ENCODE results near the gene CKAP4. TPM values are rescaled to one million over a fixed set of nuclear protein-coding genes. Genes with fewer than 3 reads are reported as not detected.
"Not testable (repeated sequence)": the region's sequence is repeated elsewhere in the genome, so short reads cannot be mapped to it uniquely, and the experiment has no call there.

Gene CKAP4
- total and polyA plus RNA-seq, 10 of the 15 experiments (the other 5 are each of a cell fraction or from before 2014, with no cell fraction given): 0.39 to 23.6 (median 11.1) TPM

DNA sequence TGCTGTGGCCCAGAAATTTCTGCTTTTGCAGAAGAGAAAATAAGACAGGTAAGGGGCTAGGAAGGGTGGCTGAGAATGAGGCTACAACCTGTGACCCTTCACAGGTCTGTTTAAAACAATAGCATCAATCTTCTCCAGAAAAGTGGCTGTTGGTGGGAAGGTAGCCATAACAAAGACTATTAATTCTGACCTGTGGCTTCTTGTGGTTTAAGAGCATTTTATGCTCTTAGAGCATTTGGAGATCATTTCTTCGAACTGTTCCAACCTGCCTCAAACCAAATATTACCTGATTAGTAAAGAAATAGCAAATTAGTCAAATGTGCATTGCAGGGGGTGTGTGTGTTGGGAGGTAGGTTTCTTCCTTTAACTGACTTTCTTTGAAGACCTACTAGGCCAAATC lies 39.5 kb upstream of the CKAP4 start:
- ChIA-PET SMC1A (ENCODE audit: uncharacterized antibody, unreplicated experiment) (no interaction called here), POLR2A (no interaction called here), CTCF (no interaction called here), RAD21 (ENCODE audit: unreplicated experiment) (no interaction called here)
- Histone ChIP-seq H3K36me3 (ENCODE audit: control insufficient read depth in 2 of 2, insufficient read depth in 2 of 2, low read length in 1 of 2) (no peaks in the 10 kb centered on the region), H4K20me1 (ENCODE audit: control insufficient read depth, insufficient read depth) (no peaks in the 10 kb centered on the region; the same call in 1 of the 2 replicates), H3K4me2 (ENCODE audit: control insufficient read depth, insufficient read depth) (no peak overlapping the region), H3K9me3 (replicated peaks; ENCODE audit: control insufficient read depth, insufficient read depth, low read length) (no peaks in the 10 kb centered on the region; the same call in 2 of the 3 replicates), H2AFZ (ENCODE audit: control insufficient read depth, low read depth, low read length) (no peak overlapping the region), H3K27ac (ENCODE audit: control insufficient read depth, insufficient read depth) (no peak overlapping the region), H3K27me3 (replicated peaks in 1 of 2; ENCODE audit: control insufficient read depth in 2 of 2, insufficient read depth in 2 of 2, low read length in 1 of 2) (no peaks in the 10 kb centered on the region), H3K9ac (ENCODE audit: control insufficient read depth, insufficient read depth, low read length) (no peak overlapping the region), H3K79me2 (ENCODE audit: control insufficient read depth, insufficient read depth, low read length) (no peaks in the 10 kb centered on the region), H3K4me3 (no peak overlapping the region), H3K4me1 (ENCODE audit: control insufficient read depth, insufficient read depth, low read length) (no peaks in the 10 kb centered on the region)
- TF ChIP-seq ASH2L (IDR thresholded peaks at IDR 0.05; ENCODE audit: borderline replicate concordance, low read depth) (no peak), ESRRA (IDR thresholded peaks at IDR 0.05; ENCODE audit: low read length) (no peak), ZNF384 (IDR thresholded peaks at IDR 0.05; ENCODE audit: borderline replicate concordance, low read depth, low read length) (no peak), SREBF2 (IDR thresholded peaks at IDR 0.05; ENCODE audit: low read length) (no peak)
- WGBS (ENCODE audit: insufficient coverage, insufficient replicate concordance, low lambda C conversion rate, missing lambda C conversion rate): 5% methylated on average over 1 of the region's 1 CpG
- intact Hi-C loops (cut with micrococcal nuclease; ENCODE audit: unreplicated experiment): no loop called here
- FAIRE-seq: no peak
- ATAC-seq: no peak
- in situ Hi-C loops (cut with MboI): no loop called here
- BruUV-seq (replicated peaks): no TSS peak
- DNase-seq (ENCODE audit: low read depth, low spot score): no peak

GRCh38 chr12:106286576-106287162 lies 38.8 kb upstream of the CKAP4 start:
- H4K20me1 ChIP-seq (ENCODE audit: control insufficient read depth, insufficient read depth); RAD21 ChIA-PET (ENCODE audit: unreplicated experiment); H2AFZ ChIP-seq (ENCODE audit: control insufficient read depth, low read depth, low read length); H3K4me3 ChIP-seq; DNase-seq (ENCODE audit: low read depth, low spot score); H3K4me2 ChIP-seq (ENCODE audit: control insufficient read depth, insufficient read depth); H3K27ac ChIP-seq (ENCODE audit: control insufficient read depth, insufficient read depth); SMC1A ChIA-PET (ENCODE audit: uncharacterized antibody, unreplicated experiment); H3K9me3 ChIP-seq (replicated peaks; ENCODE audit: control insufficient read depth, insufficient read depth, low read length); BruUV-seq (replicated peaks); H3K4me1 ChIP-seq (ENCODE audit: control insufficient read depth, insufficient read depth, low read length); H3K36me3 ChIP-seq (ENCODE audit: control insufficient read depth in 2 of 2, insufficient read depth in 2 of 2, low read length in 1 of 2); in situ Hi-C loops (cut with MboI); FAIRE-seq; intact Hi-C loops (cut with micrococcal nuclease; ENCODE audit: unreplicated experiment); H3K27me3 ChIP-seq (replicated peaks in 1 of 2; ENCODE audit: control insufficient read depth in 2 of 2, insufficient read depth in 2 of 2, low read length in 1 of 2); H3K9ac ChIP-seq (ENCODE audit: control insufficient read depth, insufficient read depth, low read length); ATAC-seq; POLR2A ChIA-PET; H3K79me2 ChIP-seq (ENCODE audit: control insufficient read depth, insufficient read depth, low read length): not testable (repeated sequence)
- WGBS (ENCODE audit: insufficient coverage, insufficient replicate concordance, low lambda C conversion rate, missing lambda C conversion rate): 62% methylated on average over 14 of the region's 14 CpGs
- CTCF ChIA-PET: interaction anchor here (9.4 kb wide), 1 partner anchor 58 kb away, joined by 206 read pairs; no protein-coding TSS in a partner anchor
